NCI-H345 treated with DMSO at 0.1 percent for 48 hours (cell line): Measurements from ENCODE around the gene GOLT1B.

Source experiments
- DNase-seq: peaks from one replicate; lab custom pipeline; 2025; ENCODE audit not compliant: unreplicated experiment; lab: John Stamatoyannopoulos, UW

Gene GOLT1B

DNA sequence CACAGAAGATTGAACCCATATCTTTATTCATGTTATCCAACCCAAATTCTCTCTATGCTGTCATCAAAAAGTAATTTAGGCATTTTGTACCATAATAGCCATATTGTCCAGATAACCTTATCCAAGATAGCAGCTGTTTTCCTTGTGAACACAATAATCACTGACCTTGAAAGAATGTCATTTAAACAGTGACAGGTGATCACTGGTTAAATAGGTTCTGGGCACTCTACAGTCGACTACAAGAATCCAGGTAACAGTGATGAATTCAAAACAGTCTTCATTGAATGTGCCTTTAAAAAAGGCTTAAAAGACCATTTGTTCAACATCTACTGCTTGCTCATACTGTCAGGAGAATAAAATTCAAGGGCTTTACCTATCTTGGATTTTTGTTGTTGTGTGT, 20.0 kb downstream of the GOLT1B start:
- DNase-seq = no peak

DNA sequence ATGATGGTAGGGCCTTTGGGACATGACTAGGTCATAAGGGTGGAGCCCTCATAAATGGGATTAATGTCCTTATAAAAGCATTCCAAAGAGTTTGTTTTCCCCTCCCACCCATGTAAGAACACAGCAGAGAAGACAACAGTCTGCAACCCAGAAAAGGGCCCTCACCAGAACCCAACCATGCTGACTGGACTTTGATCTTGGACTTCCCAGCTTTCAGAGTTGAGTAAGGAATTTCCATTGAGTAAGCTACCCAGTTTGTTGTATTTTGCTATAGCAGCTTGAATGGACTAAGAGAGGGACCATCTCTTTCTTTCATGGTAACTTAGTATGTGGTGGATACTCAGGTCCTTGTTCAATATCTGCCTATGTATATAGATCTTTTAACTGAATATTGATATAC, 21.6 kb downstream of the GOLT1B start:
- no peak for DNase-seq

DNA sequence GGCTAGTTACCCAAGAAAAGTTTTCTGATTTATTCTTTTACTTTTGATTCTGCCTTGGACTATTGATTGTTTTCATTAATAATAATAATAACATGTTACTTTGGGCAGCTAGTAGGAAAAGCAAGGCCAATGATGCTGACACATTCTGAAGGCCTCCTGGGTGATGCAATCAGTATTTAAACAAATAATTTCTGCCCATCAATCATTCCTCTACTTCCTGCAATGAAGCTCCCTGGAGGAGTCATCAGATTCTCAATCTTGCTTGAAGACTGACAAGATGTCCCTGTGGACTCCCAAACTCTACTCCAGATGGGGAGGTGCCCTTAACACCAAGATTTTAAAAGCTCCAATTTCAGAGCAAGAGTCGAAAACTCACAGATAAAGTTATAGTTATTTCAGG, 24.5 kb downstream of the GOLT1B start, which contains the start of gene SPX:
SPX (plus strand) TSS at position 244 of the 400 bp plus-strand sequence. CDS start 177 bp downstream, outside the sequence.
- no peak for DNase-seq

DNA sequence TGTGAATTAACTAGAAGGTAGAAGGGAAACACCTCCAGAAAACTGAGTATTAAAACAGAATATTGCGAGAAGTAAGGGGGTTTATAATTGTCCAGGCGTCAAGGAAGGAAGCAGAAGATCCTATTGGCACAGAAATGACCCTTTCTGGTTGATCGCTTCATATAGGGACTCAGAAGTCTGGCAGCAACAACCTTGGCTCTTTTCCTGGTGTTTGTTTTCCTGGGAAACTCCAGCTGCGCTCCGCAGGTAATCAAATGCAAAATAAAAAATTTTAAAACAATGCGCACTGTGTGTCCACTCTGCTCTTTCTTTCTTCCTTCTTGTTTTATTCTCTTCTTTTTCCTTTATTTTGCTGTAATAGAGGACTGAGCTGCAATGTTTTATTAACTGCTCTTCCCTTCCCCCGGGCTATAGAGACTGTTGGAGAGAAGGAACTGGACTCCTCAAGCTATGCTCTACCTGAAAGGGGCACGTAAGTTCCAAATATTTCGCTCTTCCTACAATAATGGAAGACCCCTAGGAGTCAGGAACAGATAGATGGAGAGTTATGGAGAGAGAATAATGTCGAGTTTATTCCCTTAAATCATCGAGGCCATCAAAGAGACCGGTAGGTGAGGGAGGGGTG, 25.2 kb downstream of the GOLT1B start:
- peak; percentile 74 for DNase-seq

DNA sequence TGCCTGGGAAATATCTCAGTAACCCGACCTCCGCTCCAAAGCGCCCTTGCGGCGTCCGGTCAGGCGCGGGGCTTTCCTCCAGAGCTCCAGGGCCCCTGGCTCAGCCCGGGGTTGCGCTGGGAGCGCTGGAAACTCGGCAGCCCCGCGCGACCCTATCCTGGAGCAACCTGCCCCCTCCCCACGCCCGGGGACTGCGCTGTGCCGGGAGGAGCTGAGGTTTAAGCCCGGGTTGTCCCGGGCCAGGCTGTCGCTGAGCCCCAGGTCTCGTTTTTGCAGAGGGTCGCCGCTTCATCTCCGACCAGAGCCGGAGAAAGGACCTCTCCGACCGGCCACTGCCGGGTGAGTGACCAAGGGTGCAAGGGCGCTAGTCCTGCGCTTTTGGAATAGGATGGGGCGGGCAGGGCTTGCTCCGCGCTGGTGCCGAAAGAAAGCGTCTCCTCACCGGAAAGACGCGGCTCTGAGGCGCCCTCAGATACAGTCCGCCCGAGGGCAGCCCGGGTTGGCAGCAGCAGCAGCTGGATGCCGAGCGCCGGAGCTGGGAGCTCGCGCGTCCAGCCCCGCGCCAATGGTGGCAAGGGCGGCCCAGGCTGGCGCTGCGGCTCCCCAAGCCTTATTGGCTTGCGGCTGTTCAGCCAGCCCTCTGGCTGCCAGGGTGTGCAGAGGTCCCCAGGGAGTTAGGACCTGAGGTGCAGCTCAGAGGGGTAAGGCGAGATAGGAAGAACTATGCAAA, 26.0 kb downstream of the GOLT1B start:
- peak; percentile 89 for DNase-seq

DNA sequence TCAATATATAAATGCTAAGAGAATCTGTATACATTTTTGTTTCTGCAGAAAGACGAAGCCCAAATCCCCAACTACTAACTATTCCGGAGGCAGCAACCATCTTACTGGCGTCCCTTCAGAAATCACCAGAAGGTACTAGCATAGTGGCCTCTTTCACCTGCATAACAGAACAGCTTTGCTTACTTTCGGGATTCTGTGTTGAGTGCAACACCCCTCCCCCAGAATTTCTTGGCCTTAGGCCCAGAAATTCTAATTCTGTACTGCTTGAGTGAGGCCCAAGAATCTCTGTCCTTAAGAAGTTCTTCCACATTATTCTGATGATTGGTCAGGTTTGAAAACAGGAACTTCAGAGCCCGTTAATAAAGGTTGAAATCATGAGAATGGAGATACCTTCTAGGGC, 27.4 kb downstream of the GOLT1B start:
- DNase-seq = no peak

DNA sequence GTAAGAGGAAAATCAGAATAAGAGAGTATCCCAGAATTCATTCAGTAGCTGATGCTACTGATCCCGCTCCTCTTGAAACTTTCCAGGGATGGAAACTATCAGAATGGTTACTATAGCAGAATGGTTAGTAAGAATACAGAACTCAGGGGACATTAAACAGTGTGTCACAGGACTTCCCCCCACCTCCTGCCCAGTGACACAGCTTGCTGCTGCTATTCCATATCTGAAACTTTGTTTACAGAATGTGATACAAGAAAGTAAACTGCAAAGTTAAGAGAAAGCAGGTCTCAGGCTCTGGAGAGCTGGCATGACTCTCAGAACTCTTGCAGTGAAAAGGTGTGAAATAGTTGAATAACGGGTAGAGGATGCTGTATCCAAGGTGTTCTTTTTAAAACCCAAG, 27.9 kb downstream of the GOLT1B start:
- no peak for DNase-seq

DNA sequence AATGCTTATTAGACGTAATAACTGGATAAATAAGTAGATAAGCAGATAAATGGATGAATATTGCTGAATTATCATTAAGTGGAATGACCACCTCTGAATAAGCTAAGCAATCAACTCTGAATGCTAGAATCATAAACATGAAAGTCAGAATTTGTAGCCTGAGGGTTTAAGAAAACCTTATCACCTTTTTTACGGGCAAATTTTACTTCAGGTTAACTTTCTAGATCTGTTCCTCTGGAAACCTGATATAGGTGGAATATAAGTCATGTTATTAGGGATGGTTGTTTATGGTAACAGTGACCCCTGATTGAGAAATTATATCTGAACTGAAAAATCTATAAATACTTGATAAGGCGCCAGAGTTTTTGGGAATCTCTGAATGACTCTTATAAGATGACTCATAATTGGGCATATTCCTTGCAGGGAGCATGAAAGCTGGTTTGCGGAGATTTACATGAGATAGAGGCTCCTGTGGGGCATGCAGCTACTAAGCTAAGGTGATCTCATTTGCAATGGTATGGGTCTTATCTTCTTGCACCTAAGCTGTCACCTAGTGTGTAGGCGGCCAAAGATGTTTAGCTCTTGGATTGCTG, 36.6 kb downstream of the GOLT1B start:
- no peak for DNase-seq

DNA sequence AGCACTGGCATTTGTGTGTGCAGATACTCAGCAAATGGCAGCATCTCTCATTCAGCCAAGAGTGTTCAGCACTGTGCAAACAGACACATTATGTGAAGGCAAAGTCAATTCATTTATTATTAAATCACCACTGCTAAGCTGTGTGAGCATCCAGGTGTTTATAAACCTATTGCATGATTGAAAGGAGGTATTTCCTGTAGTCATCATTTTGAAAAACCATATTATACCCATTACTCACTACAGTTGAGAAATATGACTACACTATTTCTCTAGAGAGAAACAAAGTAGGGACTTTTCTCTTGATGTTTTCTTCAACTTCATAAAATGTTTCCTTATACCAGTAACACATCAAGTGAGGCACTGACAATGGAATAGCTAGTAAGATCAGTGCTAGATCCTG, 38.2 kb downstream of the GOLT1B start:
- DNase-seq = peak; percentile 43

DNA sequence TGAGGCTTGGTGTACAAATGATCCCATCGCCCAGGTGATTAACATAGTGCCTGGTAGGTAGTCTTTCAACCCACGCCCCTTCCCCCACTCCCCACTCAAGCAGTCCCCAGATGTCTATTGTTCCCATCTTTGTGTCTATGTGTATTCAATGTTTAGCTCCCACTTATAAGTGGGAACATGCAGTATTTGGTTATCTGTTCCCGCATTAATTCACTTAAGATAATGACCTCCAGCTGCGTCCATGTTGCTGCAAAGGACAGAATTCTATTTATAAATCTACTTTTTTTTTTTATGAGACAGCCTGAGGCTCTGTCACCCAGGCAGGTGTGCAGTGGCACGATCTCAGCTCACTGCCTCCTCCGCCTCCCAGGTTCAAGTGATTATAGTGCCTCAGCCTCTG, 40.2 kb downstream of the GOLT1B start:
- peak; percentile 84 for DNase-seq

DNA sequence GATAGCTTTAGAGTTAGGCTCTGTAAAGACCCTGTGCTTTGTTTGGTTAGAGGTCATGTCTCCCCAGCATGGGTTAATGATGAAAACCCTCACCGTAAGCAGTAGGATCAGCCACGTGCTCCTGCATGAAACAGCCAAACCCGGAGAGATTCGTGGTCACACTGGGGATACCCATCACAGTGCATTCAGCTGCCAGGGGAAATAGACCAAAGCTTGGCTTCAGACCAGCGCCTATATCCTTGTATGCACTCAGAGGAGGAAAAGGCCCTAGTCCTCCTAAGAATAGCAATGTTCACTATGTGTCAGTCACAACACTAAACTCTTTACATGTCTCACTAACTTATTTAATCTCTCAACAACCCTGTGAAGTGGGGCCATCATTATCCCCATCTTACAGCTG, 40.8 kb downstream of the GOLT1B start:
- no peak for DNase-seq

DNA sequence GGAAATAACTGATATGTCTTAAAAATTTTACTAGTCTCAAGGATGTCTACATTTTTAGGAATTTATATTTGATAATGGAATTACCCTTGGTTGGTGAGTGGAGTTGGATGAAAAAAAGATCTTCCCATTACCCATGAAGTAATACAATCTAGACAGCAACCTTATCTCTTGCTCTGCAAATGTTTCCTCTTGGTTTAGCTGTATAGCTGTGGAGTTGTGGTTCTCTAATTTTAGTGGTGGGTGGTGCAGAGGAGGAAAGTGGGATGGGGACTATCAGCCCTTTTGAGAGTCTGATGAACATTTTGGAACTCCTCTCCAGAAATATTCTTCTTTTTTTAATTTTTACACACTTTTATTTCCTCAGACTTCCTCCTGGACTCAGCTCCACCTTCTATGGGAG, 41.6 kb downstream of the GOLT1B start:
- DNase-seq = no peak

DNA sequence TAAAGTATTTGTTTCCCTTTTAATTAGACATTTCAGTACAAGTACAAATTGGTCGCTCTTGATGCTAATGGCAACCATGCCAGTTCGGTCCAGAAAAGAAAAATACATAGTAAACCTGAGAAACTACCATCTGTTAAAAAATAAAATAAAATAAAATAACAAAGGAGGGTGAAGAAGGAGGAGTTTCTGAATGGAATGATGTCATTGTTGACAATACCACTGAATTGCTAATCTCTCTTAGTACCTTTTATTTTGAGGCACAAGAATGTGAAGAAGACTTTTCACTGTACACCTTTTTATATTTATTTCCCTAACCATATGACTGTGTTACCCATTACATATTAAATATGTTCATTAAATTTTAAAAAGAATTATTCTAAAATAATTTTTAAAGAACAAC, 44.0 kb downstream of the GOLT1B start:
- no peak for DNase-seq

DNA sequence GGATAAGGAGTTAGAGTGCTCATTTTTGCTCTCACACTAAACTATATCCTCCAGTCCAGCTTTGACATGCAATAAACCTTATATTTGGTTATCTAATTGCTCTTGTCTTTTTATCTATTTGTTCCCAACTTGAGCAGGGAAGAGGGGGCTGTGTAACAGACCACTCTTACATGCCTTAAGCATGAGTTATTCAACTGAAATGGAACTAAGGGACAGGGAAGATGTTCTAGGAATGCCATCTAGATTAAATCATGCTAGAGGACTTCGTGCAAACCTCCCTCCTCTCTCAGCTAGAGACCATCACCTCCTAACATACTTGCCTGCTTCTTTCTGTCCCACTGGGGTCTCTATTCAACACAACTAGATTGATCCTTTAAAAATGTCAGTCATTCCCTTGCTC, 45.1 kb downstream of the GOLT1B start:
- no peak for DNase-seq

DNA sequence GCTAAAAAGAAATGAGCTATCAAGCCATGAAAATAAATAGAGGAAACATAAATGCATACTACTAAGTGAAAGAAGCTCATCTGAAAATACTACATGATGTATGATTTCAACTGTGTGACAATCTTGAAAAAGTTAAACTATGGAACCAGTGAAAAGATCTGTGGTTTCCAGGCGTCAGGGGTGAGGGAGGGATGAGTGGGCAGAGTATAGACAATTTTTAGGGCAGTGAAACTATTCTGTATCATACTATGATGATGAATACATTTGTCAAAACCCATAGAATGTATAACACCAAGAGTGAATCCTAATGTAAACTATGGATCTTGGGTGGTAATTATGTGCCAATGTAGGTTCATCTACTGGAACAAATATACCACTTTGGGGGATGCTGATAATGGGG, 45.8 kb downstream of the GOLT1B start:
- DNase-seq = no peak

DNA sequence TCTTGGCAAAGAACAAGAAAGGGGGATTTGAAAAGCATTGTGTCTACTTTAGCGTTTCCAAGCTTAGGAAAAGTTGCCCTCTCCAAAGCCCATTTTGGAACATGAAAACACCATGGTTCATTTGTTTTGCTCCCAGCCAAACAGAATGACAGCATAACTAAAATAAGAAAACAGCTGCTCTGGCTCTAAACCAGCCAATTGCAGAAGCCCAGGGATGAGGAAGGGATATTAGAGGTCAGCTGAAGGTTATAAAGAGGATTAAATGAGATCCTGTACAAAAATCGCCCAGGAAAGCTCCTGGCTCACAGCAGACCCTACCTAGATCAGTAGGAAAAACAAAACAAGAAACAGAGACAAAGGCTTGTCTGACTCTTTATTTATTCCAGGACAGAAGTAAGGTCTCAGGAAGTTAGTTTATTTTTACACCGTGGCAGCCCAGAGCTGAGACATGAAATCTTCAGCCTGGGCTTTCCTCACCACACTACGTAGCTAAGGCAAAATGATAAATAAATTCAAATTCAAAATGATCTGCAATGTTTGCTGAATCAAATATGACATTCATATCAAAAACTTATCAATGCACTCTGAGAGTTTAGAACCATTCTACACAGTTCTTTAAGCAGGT, 50.4 kb downstream of the GOLT1B start:
- DNase-seq = peak; percentile 27

DNA sequence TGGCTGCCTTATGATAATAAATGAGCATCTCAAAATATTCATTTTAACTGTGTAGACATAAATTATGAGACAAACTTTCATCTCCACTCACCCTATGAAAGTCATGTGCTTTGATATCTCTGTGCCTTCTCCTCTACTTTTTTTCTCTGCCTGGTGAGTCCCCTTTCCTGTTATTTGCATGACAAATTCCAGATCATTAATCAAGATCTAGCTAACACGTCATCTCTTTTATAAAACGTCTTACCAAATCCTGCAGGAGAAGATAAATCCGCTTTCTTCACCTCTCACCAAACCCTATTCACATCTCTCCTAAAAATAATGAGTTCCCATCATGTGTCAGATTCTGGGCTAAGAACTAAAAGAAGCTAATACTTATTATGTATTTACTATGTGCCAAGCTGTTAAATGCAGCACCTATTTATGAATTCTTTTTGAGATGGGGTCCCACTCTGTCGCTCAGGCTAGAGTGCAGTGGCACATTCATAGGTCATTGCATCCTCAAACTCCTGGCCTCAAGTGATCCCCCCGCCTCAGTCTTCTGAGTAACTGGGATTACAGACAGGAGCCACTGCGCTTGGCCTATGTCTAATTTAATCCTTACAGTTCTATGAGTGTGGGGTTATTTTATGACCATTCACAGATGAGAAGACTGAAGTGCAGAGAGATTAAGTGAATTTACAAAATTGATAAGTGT, 51.2 kb downstream of the GOLT1B start:
- no peak for DNase-seq

DNA sequence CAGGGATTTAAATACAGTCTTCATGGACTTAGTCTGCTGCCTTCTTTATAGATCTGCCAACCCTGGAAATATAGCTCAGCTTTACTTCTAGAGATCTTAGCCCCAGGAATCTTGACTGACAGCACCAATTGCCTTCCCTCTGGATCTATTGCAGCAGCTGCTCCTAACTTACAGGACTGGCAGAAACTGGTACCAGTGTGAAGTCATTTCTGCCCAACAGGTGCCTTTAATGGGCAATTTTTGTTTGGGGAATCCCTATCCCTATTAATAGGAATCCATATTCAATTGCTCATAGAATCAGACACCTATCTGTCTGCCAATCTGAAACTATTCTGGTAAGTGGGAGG, 51.7 kb downstream of the GOLT1B start:
- DNase-seq = no peak

DNA sequence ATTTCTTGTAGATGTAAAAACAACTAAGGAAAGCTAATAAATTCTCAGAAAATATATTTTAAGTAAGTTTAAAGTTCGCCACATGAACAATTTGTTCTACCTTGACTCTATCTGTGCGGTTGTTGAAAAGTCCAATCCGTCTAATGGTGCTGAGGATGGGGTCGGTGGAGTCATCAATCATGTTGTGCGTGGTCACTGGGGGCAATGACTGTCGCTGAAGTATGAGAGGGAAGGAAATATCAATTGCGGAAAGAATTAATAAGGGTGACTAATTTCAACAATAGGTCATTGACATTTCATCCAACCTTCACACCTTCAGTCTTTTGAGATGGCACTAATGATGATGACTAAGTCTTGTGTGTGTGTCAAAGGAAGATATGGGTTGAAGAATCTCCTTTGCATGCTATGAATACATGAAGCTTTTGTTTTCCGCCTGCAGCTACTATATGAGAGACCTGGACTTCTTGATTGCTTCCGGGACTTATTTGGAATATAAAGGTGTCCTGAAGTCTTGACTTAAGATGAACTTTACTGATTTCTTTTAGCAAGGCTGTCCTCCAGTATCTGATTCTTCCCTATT, 56.6 kb downstream of the GOLT1B start:
- no peak for DNase-seq

DNA sequence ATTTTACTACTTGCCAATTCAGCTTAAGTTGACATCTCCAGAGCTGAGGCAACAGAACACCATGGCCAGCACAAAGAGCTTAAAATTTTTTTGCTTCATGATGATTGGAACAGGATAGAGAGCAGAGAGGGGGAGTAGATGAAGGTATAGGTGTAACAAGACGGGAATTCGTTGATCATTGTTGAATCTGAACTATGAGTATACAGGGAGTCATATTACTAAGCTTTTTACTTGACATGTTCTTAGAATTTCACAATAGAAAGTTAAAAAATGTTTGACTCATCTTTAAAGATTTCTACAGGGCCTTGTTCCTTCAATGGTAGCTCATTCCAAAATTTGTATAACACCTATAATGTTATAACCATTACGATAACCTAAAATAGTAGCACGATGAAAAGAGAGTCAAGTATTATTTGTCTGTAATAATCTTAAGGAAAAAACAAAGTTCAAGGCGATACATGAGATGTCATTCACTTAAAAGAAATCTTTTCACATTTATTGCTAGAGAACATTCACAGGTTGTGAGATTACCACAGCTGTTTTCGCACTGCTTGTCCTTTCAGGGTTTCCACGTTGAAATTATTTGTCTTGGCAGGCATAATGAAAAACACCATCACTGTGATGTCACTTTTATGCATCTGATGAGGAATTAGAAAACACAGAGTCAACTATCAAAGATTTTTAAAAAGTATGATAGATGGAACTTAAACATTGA, 58.4 kb downstream of the GOLT1B start:
- no peak for DNase-seq

DNA sequence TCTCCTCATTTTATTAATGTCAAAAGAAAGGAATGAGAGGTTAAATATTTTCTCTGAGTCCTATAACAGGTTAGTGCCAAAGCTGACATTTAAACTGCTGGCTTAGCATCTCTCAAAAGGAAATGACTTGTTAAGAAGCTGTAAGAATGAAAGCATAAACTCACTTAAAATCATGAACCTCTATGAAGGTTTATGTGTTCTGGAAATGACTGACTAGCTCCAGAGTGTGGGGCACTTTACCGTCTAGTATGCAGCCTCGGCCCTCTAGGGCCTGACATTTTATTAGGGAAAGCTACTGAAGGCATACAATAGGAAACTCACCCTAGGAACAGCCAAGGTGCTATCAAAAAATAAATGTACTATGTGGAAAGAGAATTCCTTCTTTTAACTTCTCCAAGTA, 59.6 kb downstream of the GOLT1B start:
- no peak for DNase-seq
